ENCODE results near the gene NUAK1. TPM values are rescaled to one million over a fixed set of nuclear protein-coding genes. Genes with fewer than 3 reads are reported as not detected.

Gene NUAK1
- total RNA-seq, 4 donors from 2014 or later, result 9.4 to 56.8 (median 26.8) TPM

DNA sequence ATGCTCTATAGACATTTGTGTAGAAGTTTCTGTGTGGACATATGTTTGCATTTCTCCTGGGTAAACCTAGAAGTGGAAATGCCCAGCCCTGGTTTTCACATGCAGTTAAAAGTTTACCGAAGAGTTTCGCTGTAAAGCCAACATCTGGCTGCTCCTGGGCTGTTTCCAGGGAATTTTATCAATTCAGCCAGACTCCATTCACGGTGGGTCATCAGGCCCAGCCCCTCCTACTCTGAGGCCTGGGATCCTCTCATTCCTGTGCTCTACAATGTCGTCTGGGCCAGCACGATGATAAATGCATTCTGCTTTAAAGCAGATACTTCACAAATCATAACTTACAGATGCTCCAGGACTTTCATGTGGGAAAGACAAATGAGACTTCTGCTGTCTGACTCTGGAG lies 7.1 kb downstream of the NUAK1 start:
- Histone ChIP-seq H3K9me3 (no peaks in the 10 kb centered on the region), H3K36me3 (no peaks in the 10 kb centered on the region), H3K4me1 (peaks cover 4 to 17% of the 10 kb centered on the region in 2 donors), H3K4me3 (no peak overlapping the region), H3K27ac (peak overlapping the region; percentile 30 to 83), H3K27me3 (no peaks in the 10 kb centered on the region)
- TF ChIP-seq POLR2A (IDR thresholded peaks at IDR 0.05) (no peak), CTCF (IDR thresholded peaks at IDR 0.05) (no peak)
- intact Hi-C loops (cut with DNase I; ENCODE audit: low total_unique reads), result loop anchor here (10.0 kb wide), 2 partner anchors 57 to 707 kb away; no protein-coding TSS in a partner anchor
- peak in 1 of 2 donors; percentile 45 for DNase-seq

GRCh38 chr12:106130474-106131113 lies 8.2 kb downstream of the NUAK1 start:
- intact Hi-C loops (cut with DNase I; ENCODE audit: low total_unique reads), result loop anchor here (10.0 kb wide), 2 partner anchors 56 to 706 kb away; no protein-coding TSS in a partner anchor
- H3K27me3 ChIP-seq, result no peaks in the 10 kb centered on the region
- H3K4me1 ChIP-seq, result peaks cover 6 to 24% of the 10 kb centered on the region in 2 donors
- TF ChIP-seq CTCF (IDR thresholded peaks at IDR 0.05) (no peak), POLR2A (IDR thresholded peaks at IDR 0.05) (no peak)
- peak overlapping the region; percentile 30 to 83 for H3K27ac ChIP-seq
- H3K9me3 ChIP-seq, result no peaks in the 10 kb centered on the region
- no peaks in the 10 kb centered on the region for H3K36me3 ChIP-seq
- no peak for DNase-seq
- no peak overlapping the region for H3K4me3 ChIP-seq

- Histone ChIP-seq H3K27me3 (no peaks in the 10 kb centered on the region), H3K9me3 (no peaks in the 10 kb centered on the region), H3K4me3 (no peak overlapping the region), H3K4me1 (peaks cover 14 to 27% of the 10 kb centered on the region in 2 donors), H3K36me3 (no peaks in the 10 kb centered on the region), H3K27ac (peak overlapping the region; percentile 76 to 83)
- DNase-seq, result no peak
- intact Hi-C loops (cut with DNase I; ENCODE audit: low total_unique reads), result no loop called here
- no peak for TF ChIP-seq POLR2A (IDR thresholded peaks at IDR 0.05)
- no peak for TF ChIP-seq CTCF (IDR thresholded peaks at IDR 0.05)
Observed at GRCh38 chr12:106128585-106129328, 10.0 kb downstream of the NUAK1 start.

DNA sequence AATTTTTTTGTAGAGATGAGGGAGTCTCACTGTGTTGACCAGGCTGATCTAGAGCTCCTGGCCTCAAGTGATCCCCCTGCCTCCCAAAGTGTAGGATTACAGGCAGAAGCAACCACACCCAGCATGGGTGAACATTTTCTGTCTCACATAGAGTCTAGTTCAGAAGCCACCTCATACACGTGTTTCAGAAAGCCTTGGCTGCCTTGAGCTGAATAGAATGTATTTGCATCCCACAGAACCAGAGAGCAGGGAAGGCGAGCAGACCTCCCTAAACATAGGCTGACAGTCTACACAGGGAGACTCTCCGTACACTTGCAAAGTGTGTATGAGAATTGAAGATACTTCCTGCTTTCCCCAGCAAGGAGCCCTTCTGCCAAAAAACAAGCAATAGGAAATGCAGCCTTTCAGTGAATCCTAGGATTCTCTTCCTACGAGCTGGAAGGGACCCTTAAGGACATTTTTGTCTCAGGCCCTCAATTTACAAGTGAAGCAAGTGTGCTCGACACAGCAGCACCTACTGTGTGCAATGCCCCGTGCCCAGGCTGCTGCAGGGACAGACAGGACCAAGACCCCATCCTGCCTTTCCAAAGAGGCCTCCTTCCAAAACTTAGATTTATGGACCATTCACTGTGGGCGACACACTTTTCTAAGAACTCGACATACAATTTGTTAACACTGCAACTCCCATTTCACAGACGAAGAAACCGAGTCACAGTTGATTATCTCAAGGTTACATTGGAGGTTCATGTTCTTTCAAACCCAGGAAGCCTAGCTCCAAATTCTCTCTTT lies 11.2 kb downstream of the NUAK1 start:
- peaks cover 14 to 27% of the 10 kb centered on the region in 2 donors for H3K4me1 ChIP-seq
- intact Hi-C loops (cut with DNase I; ENCODE audit: low total_unique reads), result no loop called here

More for the DNA sequence above, 11.2 kb downstream of the NUAK1 start:
- H3K27ac ChIP-seq, result peak overlapping the region; percentile 76 to 83
- no peaks in the 10 kb centered on the region for H3K36me3 ChIP-seq
- H3K27me3 ChIP-seq, result no peaks in the 10 kb centered on the region
- DNase-seq, result no peak
- no peaks in the 10 kb centered on the region for H3K9me3 ChIP-seq
- H3K4me3 ChIP-seq, result no peak overlapping the region
- TF ChIP-seq POLR2A (IDR thresholded peaks at IDR 0.05), result no peak
- no peak for TF ChIP-seq CTCF (IDR thresholded peaks at IDR 0.05)
